PC-3 (cell line): ENCODE results near the gene LAMB4.

Experiments
- EZH2phosphoT487 ChIP-seq: fragments of 300-600 bp; sonication (generic); IDR thresholded peaks from 2 replicates; pipeline ENCODE4 v1.6.1; 2018; ENCODE audit warnings: mild to moderate bottlenecking, antibody characterized with exemption, low read length, borderline replicate concordance
- TF ChIP-seq, protein P1 (sequence below): fragments of 300-600 bp; sonication (generic); conservative IDR thresholded peaks from 2 replicates; pipeline ENCODE4 v1.5.1; 2017; ENCODE audit warnings: antibody characterized with exemption, low read depth, mild to moderate bottlenecking, low read length

- TF ChIP-seq, protein P1, sequence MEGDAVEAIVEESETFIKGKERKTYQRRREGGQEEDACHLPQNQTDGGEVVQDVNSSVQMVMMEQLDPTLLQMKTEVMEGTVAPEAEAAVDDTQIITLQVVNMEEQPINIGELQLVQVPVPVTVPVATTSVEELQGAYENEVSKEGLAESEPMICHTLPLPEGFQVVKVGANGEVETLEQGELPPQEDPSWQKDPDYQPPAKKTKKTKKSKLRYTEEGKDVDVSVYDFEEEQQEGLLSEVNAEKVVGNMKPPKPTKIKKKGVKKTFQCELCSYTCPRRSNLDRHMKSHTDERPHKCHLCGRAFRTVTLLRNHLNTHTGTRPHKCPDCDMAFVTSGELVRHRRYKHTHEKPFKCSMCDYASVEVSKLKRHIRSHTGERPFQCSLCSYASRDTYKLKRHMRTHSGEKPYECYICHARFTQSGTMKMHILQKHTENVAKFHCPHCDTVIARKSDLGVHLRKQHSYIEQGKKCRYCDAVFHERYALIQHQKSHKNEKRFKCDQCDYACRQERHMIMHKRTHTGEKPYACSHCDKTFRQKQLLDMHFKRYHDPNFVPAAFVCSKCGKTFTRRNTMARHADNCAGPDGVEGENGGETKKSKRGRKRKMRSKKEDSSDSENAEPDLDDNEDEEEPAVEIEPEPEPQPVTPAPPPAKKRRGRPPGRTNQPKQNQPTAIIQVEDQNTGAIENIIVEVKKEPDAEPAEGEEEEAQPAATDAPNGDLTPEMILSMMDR, result no peak
- no peak for TF ChIP-seq EZH2phosphoT487
Observed at GRCh38 chr7:108073305-108074070, 56.7 kb downstream of the LAMB4 start.
